Astrocyte (in vitro differentiated cells and primary cell): ENCODE data around the gene ABHD17C. TPM values are rescaled to one million over a fixed set of nuclear protein-coding genes. Genes with fewer than 3 reads are reported as not detected.

Source experiments
- DNase-seq: peaks from one replicate; pipeline ENCODE4 v3.0.0-alpha.2; 2010; ENCODE audit warnings: low read depth
- FAIRE-seq: peaks from 2 replicates; lab custom pipeline; 2011; peaks lifted over from hg19 to GRCh38; lab: Jason Lieb, UNC
- H2AFZ ChIP-seq: 2 replicates; pipeline ENCODE4 v1.6.0; 2012; ENCODE audit warnings: low read depth, low read length, inconsistent platforms
- H3K27ac ChIP-seq: 2 replicates; pipeline ENCODE4 v1.5.1; 2011; ENCODE audit warnings: low read depth, low read length, inconsistent platforms
- H3K27me3 ChIP-seq: 2 replicates; pipeline ENCODE4 v1.6.0; 2011; ENCODE audit warnings: low read length, inconsistent platforms; ENCODE audit not compliant: insufficient read depth
- H3K36me3 ChIP-seq: 2 replicates; pipeline ENCODE4 v1.5.1; 2011; ENCODE audit warnings: low read length, inconsistent platforms; ENCODE audit not compliant: insufficient read depth
- H3K4me1 ChIP-seq: 2 replicates; pipeline ENCODE4 v1.5.1; 2011; ENCODE audit warnings: low read length, inconsistent platforms; ENCODE audit not compliant: insufficient read depth
- H3K4me2 ChIP-seq: 2 replicates; pipeline ENCODE4 v1.6.0; 2012; ENCODE audit warnings: low read length, inconsistent platforms
- H3K4me3 ChIP-seq: 2 replicates; pipeline ENCODE4 v1.5.1; 2011; ENCODE audit warnings: low read depth, mild to moderate bottlenecking, low read length, inconsistent platforms; ENCODE audit not compliant: insufficient read depth
- H3K79me2 ChIP-seq: 2 replicates; pipeline ENCODE4 v1.6.0; 2012; ENCODE audit warnings: mild to moderate bottlenecking, low read length, inconsistent platforms; ENCODE audit not compliant: insufficient read depth
- H3K9ac ChIP-seq: 2 replicates; pipeline ENCODE4 v1.6.0; 2012; ENCODE audit warnings: mild to moderate bottlenecking, low read length, inconsistent platforms
- H3K9me3 ChIP-seq: 2 replicates; pipeline ENCODE4 v1.5.1; 2012; ENCODE audit warnings: low read depth, mild to moderate bottlenecking, low read length, inconsistent platforms; ENCODE audit not compliant: insufficient read depth
- H4K20me1 ChIP-seq: 2 replicates; pipeline ENCODE4 v1.6.0; 2012; ENCODE audit warnings: low read length, inconsistent platforms; ENCODE audit not compliant: insufficient read depth
- H3K27ac Mint-ChIP-seq: one replicate; pipeline ENCODE4 v1.8.0; 2021; ENCODE audit warnings: mild to moderate bottlenecking, mixed read lengths; ENCODE audit not compliant: unreplicated experiment
- H3K27me3 Mint-ChIP-seq: one replicate; pipeline ENCODE4 v1.8.0; 2021; ENCODE audit warnings: low read depth, mixed read lengths; ENCODE audit not compliant: unreplicated experiment
- H3K36me3 Mint-ChIP-seq: one replicate; pipeline ENCODE4 v1.8.0; 2021; ENCODE audit warnings: low read depth, mixed read lengths; ENCODE audit not compliant: unreplicated experiment
- H3K4me1 Mint-ChIP-seq: one replicate; pipeline ENCODE4 v1.8.0; 2021; ENCODE audit warnings: low read depth, mixed read lengths; ENCODE audit not compliant: unreplicated experiment
- H3K4me3 Mint-ChIP-seq: one replicate; pipeline ENCODE4 v1.8.0; 2021; ENCODE audit warnings: mild to moderate bottlenecking, moderate library complexity, mixed read lengths; ENCODE audit not compliant: unreplicated experiment
- H3K9me3 Mint-ChIP-seq: one replicate; pipeline ENCODE4 v1.8.0; 2021; ENCODE audit warnings: mild to moderate bottlenecking, mixed read lengths; ENCODE audit not compliant: unreplicated experiment
- CTCF ChIP-seq: IDR thresholded peaks from 2 replicates; pipeline ENCODE4 v1.5.1; 2011; ENCODE audit warnings: low read depth, mild to moderate bottlenecking, inconsistent platforms, low read length, moderate library complexity; ENCODE audit not compliant: insufficient read depth
- EZH2 ChIP-seq: IDR thresholded peaks from 2 replicates; pipeline ENCODE4 v1.6.1; 2012; ENCODE audit warnings: mild to moderate bottlenecking, low read length, inconsistent platforms; ENCODE audit not compliant: insufficient read depth
- total RNA-seq: library from RNA; stranded (reverse); gene quantifications from 2 replicates; pipeline ENCODE4 v1.2.1, GENCODE V29; 2021

The ABHD17C gene
- total RNA-seq, 1 donor from 2014 or later, result 10.2 TPM

GRCh38 chr15:80662129-80662528, 33.0 kb upstream of the ABHD17C start:
- Histone ChIP-seq H3K4me1 (no peaks in the 10 kb centered on the region), H3K27ac (no peak overlapping the region), H2AFZ (no peak overlapping the region), H3K79me2 (no peaks in the 10 kb centered on the region), H3K4me2 (no peak overlapping the region), H3K4me3 (no peak overlapping the region), H4K20me1 (no peaks in the 10 kb centered on the region), H3K36me3 (no peaks in the 10 kb centered on the region), H3K9ac (no peak overlapping the region), H3K27me3 (no peaks in the 10 kb centered on the region), H3K9me3 (no peaks in the 10 kb centered on the region)
- peaks cover 5% of the 10 kb centered on the region for H3K4me1 Mint-ChIP-seq
- H3K27ac Mint-ChIP-seq, result no peak overlapping the region
- FAIRE-seq (no peak), DNase-seq (no peak)
- no peak overlapping the region for H3K4me3 Mint-ChIP-seq
- no peaks in the 10 kb centered on the region for H3K36me3 Mint-ChIP-seq
- TF ChIP-seq CTCF, result no peak
- H3K9me3 Mint-ChIP-seq, result peaks cover 3% of the 10 kb centered on the region
- H3K27me3 Mint-ChIP-seq, result peaks cover 2% of the 10 kb centered on the region

- H3K4me2 ChIP-seq, result no peak overlapping the region
- no peaks in the 10 kb centered on the region for H4K20me1 ChIP-seq
- Mint-ChIP-seq H3K27ac (no peak overlapping the region), H3K27me3 (peaks cover 2% of the 10 kb centered on the region), H3K9me3 (peaks cover 3% of the 10 kb centered on the region), H3K4me1 (peaks cover 5% of the 10 kb centered on the region), H3K4me3 (no peak overlapping the region), H3K36me3 (no peaks in the 10 kb centered on the region)
- H3K27me3 ChIP-seq, result no peaks in the 10 kb centered on the region
- no peak overlapping the region for H3K9ac ChIP-seq
- FAIRE-seq (no peak), DNase-seq (no peak)
- no peak overlapping the region for H2AFZ ChIP-seq
- TF ChIP-seq EZH2 (no peak), CTCF (no peak)
- no peak overlapping the region for H3K4me3 ChIP-seq
- no peaks in the 10 kb centered on the region for H3K9me3 ChIP-seq
- H3K36me3 ChIP-seq, result no peaks in the 10 kb centered on the region
- H3K27ac ChIP-seq, result no peak overlapping the region
- H3K4me1 ChIP-seq, result no peaks in the 10 kb centered on the region
- H3K79me2 ChIP-seq, result no peaks in the 10 kb centered on the region
These were observed 32.2 kb upstream of the ABHD17C start for GRCh38 chr15:80662757-80663553.

GRCh38 chr15:80665151-80665550, 30.0 kb upstream of the ABHD17C start:
- H2AFZ ChIP-seq, result no peak overlapping the region
- no peak overlapping the region for H3K4me3 ChIP-seq
- no peak overlapping the region for H3K27ac ChIP-seq
- no peaks in the 10 kb centered on the region for H3K79me2 ChIP-seq
- FAIRE-seq, result no peak
- H3K27ac Mint-ChIP-seq, result no peak overlapping the region
- H3K36me3 Mint-ChIP-seq, result no peaks in the 10 kb centered on the region
- peaks cover 3% of the 10 kb centered on the region for H3K27me3 ChIP-seq
- no peak overlapping the region for H3K9ac ChIP-seq
- H3K4me3 Mint-ChIP-seq, result no peak overlapping the region
- no peaks in the 10 kb centered on the region for H4K20me1 ChIP-seq
- no peak overlapping the region for H3K4me2 ChIP-seq
- peaks cover 2% of the 10 kb centered on the region for H3K27me3 Mint-ChIP-seq
- no peak for TF ChIP-seq EZH2
- no peak for TF ChIP-seq CTCF
- H3K4me1 ChIP-seq, result no peaks in the 10 kb centered on the region
- peaks cover 3% of the 10 kb centered on the region for H3K9me3 Mint-ChIP-seq
- DNase-seq, result no peak
- H3K9me3 ChIP-seq, result no peaks in the 10 kb centered on the region
- peaks cover 5% of the 10 kb centered on the region for H3K4me1 Mint-ChIP-seq
- no peaks in the 10 kb centered on the region for H3K36me3 ChIP-seq
